Sigmoid colon (tissue), 7 donors: ENCODE measurements around the gene KLF11. TPM values are rescaled to one million over a fixed set of nuclear protein-coding genes. Genes with fewer than 3 reads are reported as not detected.

ENCODE experiments used
- DNase-seq: peaks from one replicate; pipeline ENCODE4 v3.0.0-alpha.2; 2019
- H3K27ac ChIP-seq, 4 donors: fragments of 200-600 bp; sonication (generic); one replicate each; pipeline ENCODE4 v1.5.1; 2016 to 2019; ENCODE audit warnings: mild to moderate bottlenecking in 1 of 4
- H3K27me3 ChIP-seq, 3 donors: fragments of 200-600 bp; sonication (generic); one replicate each; pipeline ENCODE4 v1.5.1; 2019; ENCODE audit warnings: mild to moderate bottlenecking in 1 of 3
- H3K36me3 ChIP-seq, 4 donors: fragments of 200-600 bp; sonication (generic); one replicate each; pipeline ENCODE4 v1.5.1; 2016 to 2019
- H3K4me1 ChIP-seq, 4 donors: fragments of 200-600 bp; sonication (generic); one replicate each; pipeline ENCODE4 v1.5.1; 2017 to 2019
- H3K4me3 ChIP-seq, 4 donors: fragments of 200-600 bp; sonication (generic); one replicate each; pipeline ENCODE4 v1.5.1; 2017 to 2019; ENCODE audit warnings: mild to moderate bottlenecking in 2 of 4, moderate library complexity in 1 of 4
- H3K9me3 ChIP-seq, 4 donors: fragments of 200-600 bp in 3 of 4; sonication (generic) in 3 of 4; one replicate each; pipeline versions ENCODE4 v1.5.1 to v1.6.1; 2013 to 2019
- CTCF ChIP-seq, 4 experiments: fragments of 450-650 bp in 3 of 4; fragments of 200-600 bp in 1 of 4; IDR thresholded peaks; one replicate each; pipeline ENCODE4 v1.5.1; 2016 to 2019; ENCODE audit warnings: antibody characterized with exemption in 4 of 4, mild to moderate bottlenecking in 3 of 4, moderate library complexity in 2 of 4
- EP300 ChIP-seq, 4 donors: sonication (generic); formaldehyde crosslinking; IDR thresholded peaks; one replicate each; pipeline ENCODE4 v1.6.1; 2017; ENCODE audit warnings: antibody characterized with exemption in 4 of 4
- POLR2A ChIP-seq, 2 donors: fragments of 450-650 bp; IDR thresholded peaks; one replicate each; pipeline ENCODE4 v1.6.1; 2016; ENCODE audit warnings: antibody characterized with exemption in 2 of 2, mild to moderate bottlenecking in 2 of 2, moderate library complexity in 2 of 2
- POLR2AphosphoS5 ChIP-seq, 4 donors: sonication (generic); formaldehyde crosslinking; IDR thresholded peaks; one replicate each; pipeline ENCODE4 v1.6.1; 2017; ENCODE audit warnings: antibody characterized with exemption in 4 of 4
- WGBS, 2 donors: extraction: QIAGEN DNeasy Blood & Tissue Kit; methylation state at CpG; one replicate each; pipeline ENCODE4 v1.1.7; 2013; 5-methylcytosine and 5-hydroxymethylcytosine counted together
- intact Hi-C: fragments of 100-400 bp; cut with DNase I; formaldehyde crosslinking; loops from one replicate; pipeline ENCODE4 v1.15.1; 2023
- polyA plus RNA-seq, 3 donors: library from polyadenylated mRNA; stranded (reverse); fragments of 200-250 nt; gene quantifications; one replicate each; pipeline ENCODE4 v1.2.3, GENCODE V29; 2013
- total RNA-seq, 4 donors: library from RNA; depleted of rRNA; stranded (reverse); fragments of >200 nt; gene quantifications; one replicate each; pipeline ENCODE4 v1.1.0, GENCODE V29; 2016
- donor health status: healthy with polysubstance abuse.
- donor health status: Bipolar disorder and iron deficiency.
- donor health status: healthy.

KLF11 gene
- total and polyA plus RNA-seq, 7 donors: 3.9 to 41.3 (median 18.5) TPM

DNA sequence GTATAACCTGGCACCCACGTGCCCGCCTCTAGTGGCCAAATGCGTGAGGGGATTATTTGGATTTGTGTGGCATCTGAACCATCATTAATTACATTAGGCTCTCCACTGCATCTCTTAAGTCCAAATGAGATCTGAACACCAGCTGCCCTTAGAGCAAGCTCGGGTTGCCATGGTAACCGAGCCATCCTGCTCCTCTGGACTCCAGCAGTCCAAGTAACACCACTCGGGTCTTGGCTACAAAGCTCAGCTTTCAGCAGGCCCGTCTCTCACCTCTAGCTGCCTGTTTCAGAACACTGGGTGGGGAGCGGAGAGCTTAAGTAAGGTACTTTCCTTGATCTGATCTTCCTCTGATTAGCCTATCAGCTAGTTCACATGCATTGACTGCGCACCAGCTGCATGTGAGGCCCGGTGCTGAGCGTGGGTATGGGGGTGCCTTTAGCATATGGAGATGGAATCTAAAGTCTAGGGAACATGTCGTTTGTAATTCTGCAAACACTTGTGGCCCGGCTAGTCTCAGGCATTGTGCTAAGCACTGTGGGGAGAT, 51.0 kb downstream of the KLF11 start:
- Histone ChIP-seq H3K4me1 (peaks cover 0 to 14% (median 7%) of the 10 kb centered on the region in 4 donors), H3K4me3 (no peak overlapping the region), H3K27ac (no peak overlapping the region), H3K36me3 (no peaks in the 10 kb centered on the region), H3K9me3 (no peaks in the 10 kb centered on the region), H3K27me3 (peaks cover 0 to 15% (median 14%) of the 10 kb centered on the region in 3 donors)
- no peak for DNase-seq
- WGBS, 2 donors: 90 to 91% methylated on average over 13 of the region's 13 CpGs
- intact Hi-C loops: no loop called here
- no peak for TF ChIP-seq EP300 (IDR thresholded peaks at IDR 0.05)
- TF ChIP-seq POLR2A (IDR thresholded peaks at IDR 0.05): no peak
- no peak for TF ChIP-seq CTCF (IDR thresholded peaks at IDR 0.05)
- TF ChIP-seq POLR2AphosphoS5 (IDR thresholded peaks at IDR 0.05): no peak

DNA sequence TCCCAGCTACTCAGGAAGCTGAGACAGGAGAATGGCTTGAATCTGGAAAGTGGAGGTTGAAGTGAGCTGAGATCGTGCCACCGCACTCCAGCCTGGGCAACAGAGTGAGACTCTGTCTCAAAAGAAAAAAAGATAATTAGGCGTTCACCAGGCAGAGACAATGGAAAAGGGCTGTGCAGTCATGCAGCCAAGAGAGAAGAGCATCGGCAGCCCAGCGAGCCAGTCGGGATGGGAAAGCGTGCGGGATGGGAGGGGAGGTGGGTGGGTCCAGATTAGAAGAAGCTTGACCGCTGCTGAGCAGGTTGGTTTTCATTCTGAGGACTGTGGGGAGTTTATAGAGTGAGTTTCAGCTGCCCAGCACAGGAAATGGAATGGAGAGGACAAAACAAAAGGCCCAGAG, 51.8 kb downstream of the KLF11 start:
- no peak for TF ChIP-seq POLR2AphosphoS5 (IDR thresholded peaks at IDR 0.05)
- no peak for TF ChIP-seq POLR2A (IDR thresholded peaks at IDR 0.05)
- no peak for TF ChIP-seq EP300 (IDR thresholded peaks at IDR 0.05)
- no peak for TF ChIP-seq CTCF (IDR thresholded peaks at IDR 0.05)
- DNase-seq: no peak
- Histone ChIP-seq H3K9me3 (no peaks in the 10 kb centered on the region), H3K36me3 (no peaks in the 10 kb centered on the region), H3K27ac (no peak overlapping the region), H3K4me1 (peaks cover 0 to 14% (median 7%) of the 10 kb centered on the region in 4 donors), H3K27me3 (peaks cover 0 to 15% (median 14%) of the 10 kb centered on the region in 3 donors), H3K4me3 (no peak overlapping the region)
- WGBS, 2 donors: 82 to 84% methylated on average over 9 of the region's 9 CpGs
- intact Hi-C loops: loop anchor here (5.0 kb wide), 1 partner anchor 283 kb away; no protein-coding TSS in a partner anchor

DNA sequence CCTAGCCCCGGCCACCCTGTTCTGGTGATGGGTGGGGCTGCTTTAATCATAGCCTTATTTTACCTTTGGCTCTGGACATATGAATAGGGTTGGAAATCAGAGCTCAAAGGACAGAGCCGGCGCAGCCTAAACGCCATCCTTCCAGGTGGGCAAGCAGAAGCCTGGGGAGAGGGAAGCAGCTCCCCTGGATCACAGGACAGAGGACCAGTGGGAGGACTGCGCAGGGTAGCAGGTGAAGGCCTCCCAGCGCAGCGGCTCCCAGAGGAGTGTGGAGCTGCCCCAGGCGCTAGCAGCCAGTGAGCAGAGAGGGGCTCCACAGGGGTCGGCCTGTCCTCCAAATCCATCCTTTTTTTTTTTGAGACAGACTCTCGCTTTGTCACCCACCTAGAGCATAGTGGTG, 53.3 kb downstream of the KLF11 start:
- 93 to 97% methylated on average over 10 of the region's 10 CpGs for WGBS, 2 donors
- peaks cover 0 to 10% (median 4%) of the 10 kb centered on the region in 4 donors for H3K4me1 ChIP-seq
- H3K36me3 ChIP-seq: no peaks in the 10 kb centered on the region
- H3K9me3 ChIP-seq: no peaks in the 10 kb centered on the region
- peaks cover 0 to 9% (median 3%) of the 10 kb centered on the region in 3 donors for H3K27me3 ChIP-seq
- no peak for TF ChIP-seq POLR2AphosphoS5 (IDR thresholded peaks at IDR 0.05)
- TF ChIP-seq CTCF (IDR thresholded peaks at IDR 0.05): no peak
- no peak for TF ChIP-seq POLR2A (IDR thresholded peaks at IDR 0.05)
- no peak for TF ChIP-seq EP300 (IDR thresholded peaks at IDR 0.05)
- H3K27ac ChIP-seq: no peak overlapping the region
- no peak for DNase-seq
- intact Hi-C loops: loop anchor here (1.0 to 5.0 kb wide), 2 partner anchors 22 to 284 kb away; no protein-coding TSS in a partner anchor
- no peak overlapping the region for H3K4me3 ChIP-seq

DNA sequence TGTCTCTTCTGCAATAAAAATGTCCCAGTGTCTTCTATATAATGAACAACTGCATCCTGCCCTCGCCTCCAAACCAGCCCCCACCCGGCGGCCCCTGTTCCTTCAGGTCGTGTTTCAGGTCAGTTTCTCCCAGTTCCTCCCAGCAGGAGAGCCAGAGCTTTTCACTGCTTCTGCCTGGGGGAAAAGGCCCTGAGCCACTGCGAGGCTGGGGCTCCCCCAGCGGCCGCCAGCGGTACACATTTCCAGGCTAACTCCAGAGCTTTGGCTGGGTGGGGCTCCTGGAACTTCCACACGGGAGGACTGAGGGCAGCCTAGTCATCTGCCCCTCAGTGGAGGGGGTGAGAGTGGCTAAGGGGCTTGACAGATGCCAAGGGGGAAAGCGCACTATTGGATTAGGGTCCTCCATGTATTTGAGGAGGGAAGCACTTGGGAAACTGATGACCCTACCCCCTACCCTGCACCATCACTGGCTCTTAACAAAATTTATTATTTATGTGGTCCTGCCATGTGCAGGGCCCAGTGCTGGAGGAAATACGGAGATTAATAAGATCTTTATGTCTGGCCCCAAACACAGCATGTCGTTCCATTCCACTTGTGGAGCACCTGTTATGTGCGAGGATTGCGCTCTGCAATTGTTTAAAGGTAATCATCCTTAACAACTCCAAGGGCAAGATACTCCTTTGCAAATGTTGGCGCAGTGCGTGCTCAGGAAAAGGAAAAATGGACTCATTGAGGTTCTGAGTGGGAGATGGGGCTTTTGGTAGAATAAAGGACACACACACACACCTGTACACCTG, 54.2 kb downstream of the KLF11 start:
- TF ChIP-seq CTCF (IDR thresholded peaks at IDR 0.05) (peak; percentile 90 to 95 (median 92)), POLR2AphosphoS5 (IDR thresholded peaks at IDR 0.05) (no peak), POLR2A (IDR thresholded peaks at IDR 0.05) (no peak)
- H3K9me3 ChIP-seq: no peaks in the 10 kb centered on the region
- H3K4me1 ChIP-seq: peaks cover 0 to 10% (median 4%) of the 10 kb centered on the region in 4 donors
- DNase-seq: peak; percentile 86
- peaks cover 0 to 5% (median 0%) of the 10 kb centered on the region in 3 donors for H3K27me3 ChIP-seq
- H3K36me3 ChIP-seq: no peaks in the 10 kb centered on the region
- WGBS, 2 donors: 29 to 37% methylated on average over 16 of the region's 16 CpGs
- no peak overlapping the region for H3K4me3 ChIP-seq
- intact Hi-C loops: loop anchor here (1.0 to 5.0 kb wide), 2 partner anchors 23 to 285 kb away; no protein-coding TSS in a partner anchor
- no peak overlapping the region for H3K27ac ChIP-seq
